Erythroblast (primary cell): ENCODE measurements around the gene LGALS7B.
"Not testable (repeated sequence)": the region's sequence is repeated elsewhere in the genome, so short reads cannot be mapped to it uniquely, and the experiment has no call there.

Experiments used
- DNase-seq, 2 experiments: peaks; one replicate each; lab custom pipeline; 2025; lab: John Stamatoyannopoulos, UW
- GATA1 ChIP-seq: IDR thresholded peaks from 2 replicates; pipeline ENCODE4 v1.6.1; 2011; ENCODE audit warnings: low read depth, mild to moderate bottlenecking, control low read depth, low read length, moderate library complexity
- POLR2A ChIP-seq: IDR thresholded peaks from 2 replicates; pipeline ENCODE4 v1.6.1; 2011; ENCODE audit warnings: mild to moderate bottlenecking, low read length

Gene LGALS7B

GRCh38 chr19:38816131-38816750, 27.2 kb downstream of the LGALS7B start:
- no peak for DNase-seq
- TF ChIP-seq POLR2A (no peak), GATA1 (no peak)

GRCh38 chr19:38817081-38817480, 28.1 kb downstream of the LGALS7B start:
- TF ChIP-seq POLR2A, result no peak

GRCh38 chr19:38819231-38819920, 30.4 kb downstream of the LGALS7B start:
- TF ChIP-seq POLR2A, result no peak
- TF ChIP-seq GATA1, result no peak
- DNase-seq, result no peak

More at GRCh38 chr19:38817081-38817480, 28.1 kb downstream of the LGALS7B start:
- no peak for DNase-seq

- DNase-seq, result not testable (repeated sequence)
Measured at GRCh38 chr19:38821230-38821825, 32.3 kb downstream of the LGALS7B start.

- DNase-seq, result not testable (repeated sequence)
Measured at GRCh38 chr19:38825936-38826335, 36.9 kb downstream of the LGALS7B start.

- no peak for DNase-seq
- TF ChIP-seq GATA1 (no peak), POLR2A (no peak)
Measured at GRCh38 chr19:38826856-38827551, 38.0 kb downstream of the LGALS7B start.

GRCh38 chr19:38829203-38829602, 40.2 kb downstream of the LGALS7B start:
- not testable (repeated sequence) for DNase-seq

- TF ChIP-seq POLR2A (no peak), GATA1 (no peak)
- DNase-seq, result no peak
Measured at GRCh38 chr19:38830039-38830733, 41.2 kb downstream of the LGALS7B start.

GRCh38 chr19:38831142-38831605, 42.2 kb downstream of the LGALS7B start:
- DNase-seq, result peak in 1 of 2 experiments; percentile 67
- TF ChIP-seq POLR2A (no peak), GATA1 (no peak)

GRCh38 chr19:38833092-38833425, 44.1 kb downstream of the LGALS7B start:
- DNase-seq, result no peak
- TF ChIP-seq POLR2A, result no peak
- no peak for TF ChIP-seq GATA1

- TF ChIP-seq GATA1, result no peak
- TF ChIP-seq POLR2A, result no peak
- DNase-seq, result no peak
Measured at GRCh38 chr19:38834104-38834490, 45.1 kb downstream of the LGALS7B start.

GRCh38 chr19:38834590-38834989, 45.6 kb downstream of the LGALS7B start:
- DNase-seq, result no peak
- no peak for TF ChIP-seq POLR2A
- no peak for TF ChIP-seq GATA1

GRCh38 chr19:38836159-38836982, 47.4 kb downstream of the LGALS7B start:
- no peak for DNase-seq
- TF ChIP-seq GATA1 (no peak), POLR2A (peak; percentile 15)
